Hepatic stellate cell (primary cell): ENCODE measurements around the gene ANKRD42.

Experiments
- DNase-seq: peaks from one replicate; pipeline ENCODE4 v3.0.0; 2011; ENCODE audit warnings: low spot score

Gene ANKRD42

GRCh38 chr11:83287631-83288030 is 94.1 kb downstream of the ANKRD42 start:
- no peak for DNase-seq

GRCh38 chr11:83292709-83293456 is 99.4 kb downstream of the ANKRD42 start:
- DNase-seq = peak; percentile 41

GRCh38 chr11:83293457-83293774 is 99.9 kb downstream of the ANKRD42 start:
- DNase-seq = no peak

- no peak for DNase-seq
These were observed 100.7 kb downstream of the ANKRD42 start for GRCh38 chr11:83294208-83294607.
